Immature natural killer cell (primary cell): Measurements from ENCODE around the gene ARPP19. TPM values are rescaled to one million over a fixed set of nuclear protein-coding genes. Genes with fewer than 3 reads are reported as not detected.
"Not testable (repeated sequence)": the region's sequence is repeated elsewhere in the genome, so short reads cannot be mapped to it uniquely, and the experiment has no call there.

Source experiments
- DNase-seq, 3 donors: peaks; one replicate each; pipeline ENCODE4 v3.0.0; 2022; ENCODE audit warnings: mixed read lengths in 1 of 3
- H3K27ac Mint-ChIP-seq, 6 donors: one replicate each; pipeline ENCODE4 v1.8.0; 2020; ENCODE audit warnings: mixed read lengths in 6 of 6, mild to moderate bottlenecking in 5 of 6, inconsistent platforms in 4 of 6, moderate library complexity in 3 of 6
- H3K27me3 Mint-ChIP-seq, 3 donors: one replicate each; pipeline ENCODE4 v1.8.0; 2020 to 2021; ENCODE audit warnings: low read depth in 3 of 3, mild to moderate bottlenecking in 3 of 3, mixed read lengths in 3 of 3, moderate library complexity in 3 of 3, inconsistent platforms in 1 of 3
- H3K36me3 Mint-ChIP-seq, 3 donors: one replicate each; pipeline ENCODE4 v1.8.0; 2020; ENCODE audit warnings: mixed read lengths in 3 of 3, inconsistent platforms in 2 of 3, mild to moderate bottlenecking in 2 of 3
- H3K4me1 Mint-ChIP-seq, 2 donors: one replicate each; pipeline ENCODE4 v1.8.0; 2020; ENCODE audit warnings: inconsistent platforms in 2 of 2, mild to moderate bottlenecking in 2 of 2, mixed read lengths in 2 of 2, moderate library complexity in 1 of 2
- H3K4me3 Mint-ChIP-seq, 5 donors: one replicate each; pipeline ENCODE4 v1.8.0; 2020; ENCODE audit warnings: mild to moderate bottlenecking in 5 of 5, mixed read lengths in 5 of 5, inconsistent platforms in 3 of 5, moderate library complexity in 3 of 5
- H3K9me3 Mint-ChIP-seq, 6 donors: one replicate each; pipeline ENCODE4 v1.8.0; 2020; ENCODE audit warnings: mild to moderate bottlenecking in 6 of 6, mixed read lengths in 6 of 6, inconsistent platforms in 4 of 6, moderate library complexity in 3 of 6
- polyA plus RNA-seq, 3 donors: library from polyadenylated mRNA; unstranded; fragments of 300-500 nt; fragmentation: Illumina TruSeq; gene quantifications; one replicate each; pipeline ENCODE4 v1.2.3, GENCODE V29; 2021

ARPP19 gene
- 10 to 100 TPM; 62.9 to 88.5 (median 71.2) TPM for polyA plus RNA-seq

DNA sequence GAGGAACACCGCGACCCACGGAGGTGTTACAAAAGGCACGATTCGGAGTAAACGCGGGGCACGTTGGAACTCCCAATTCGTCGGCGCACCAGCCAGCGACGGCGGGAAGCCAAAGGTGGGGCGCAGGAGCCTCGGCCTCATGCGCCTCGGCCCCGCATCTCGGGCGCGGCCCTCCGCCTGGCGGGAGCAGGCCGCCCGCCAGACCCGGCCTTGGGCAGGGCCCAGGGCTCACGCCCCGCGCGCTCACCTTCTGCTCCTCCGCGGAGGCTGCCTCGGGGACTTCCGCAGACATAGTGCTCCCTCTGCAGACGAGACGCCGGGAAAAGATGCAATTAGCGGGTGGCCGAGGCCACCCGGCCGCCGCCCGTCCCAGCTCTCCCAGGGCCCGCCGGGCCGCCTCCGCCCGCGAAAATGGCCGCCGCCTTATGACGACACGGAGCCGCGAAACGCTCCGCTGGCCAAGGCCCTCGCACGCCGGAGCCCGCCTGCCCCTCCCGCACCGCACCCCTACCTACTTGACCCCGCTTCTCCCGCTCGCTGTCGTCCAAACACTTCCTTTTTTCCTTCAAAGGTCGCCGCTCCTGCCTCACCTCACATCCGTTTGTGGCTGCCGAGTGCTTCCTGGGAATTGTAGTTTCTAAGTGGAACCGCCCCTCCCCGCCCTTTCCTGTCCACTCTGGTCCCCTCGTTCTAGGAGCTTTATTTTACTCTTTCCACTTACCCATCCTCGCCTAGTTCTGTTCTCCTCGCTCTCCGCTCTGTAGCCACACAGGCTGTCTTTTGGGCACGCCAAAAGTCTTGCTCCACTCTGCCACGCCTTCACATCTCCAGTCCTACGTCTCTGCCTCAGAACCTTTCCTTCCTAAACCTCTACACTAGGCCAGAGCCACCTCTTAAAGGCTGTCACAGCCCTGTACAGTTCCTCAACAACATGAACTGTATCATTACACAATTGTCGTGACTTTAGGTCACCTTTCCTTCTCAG is at the start of gene ARPP19:
Gene ARPP19, minus strand, starts transcription at position 430 of the 985 bp plus-strand sequence. Its CDS starts 138 bp downstream, at position 292.
- H3K36me3 Mint-ChIP-seq, result peaks cover 0 to 3% (median 0%) of the 10 kb centered on the region in 3 donors
- H3K9me3 Mint-ChIP-seq, result no peaks in the 10 kb centered on the region
- peak; percentile 70 to 75 (median 72) for DNase-seq
- H3K4me1 Mint-ChIP-seq, result peaks cover 33 to 45% of the 10 kb centered on the region in 2 donors
- H3K27ac Mint-ChIP-seq, result peak within 1 kb of the TSS; percentile 98 to 100 (median 100)
- H3K4me3 Mint-ChIP-seq, result peak within 1 kb of the TSS; percentile 93 to 99 (median 99)
- peaks cover 4 to 15% (median 10%) of the 10 kb centered on the region in 3 donors for H3K27me3 Mint-ChIP-seq

GRCh38 chr15:52617026-52617425 is 48.2 kb upstream of the ARPP19 start:
- Mint-ChIP-seq H3K36me3 (peaks cover 4 to 5% (median 4%) of the 10 kb centered on the region in 3 donors), H3K4me1 (peaks cover 3 to 11% of the 10 kb centered on the region in 2 donors), H3K27ac (peak overlapping the region in 1 of 6 donors; percentile 29), H3K9me3 (no peaks in the 10 kb centered on the region), H3K27me3 (no peaks in the 10 kb centered on the region), H3K4me3 (no peak overlapping the region)
- DNase-seq, result no peak

DNA sequence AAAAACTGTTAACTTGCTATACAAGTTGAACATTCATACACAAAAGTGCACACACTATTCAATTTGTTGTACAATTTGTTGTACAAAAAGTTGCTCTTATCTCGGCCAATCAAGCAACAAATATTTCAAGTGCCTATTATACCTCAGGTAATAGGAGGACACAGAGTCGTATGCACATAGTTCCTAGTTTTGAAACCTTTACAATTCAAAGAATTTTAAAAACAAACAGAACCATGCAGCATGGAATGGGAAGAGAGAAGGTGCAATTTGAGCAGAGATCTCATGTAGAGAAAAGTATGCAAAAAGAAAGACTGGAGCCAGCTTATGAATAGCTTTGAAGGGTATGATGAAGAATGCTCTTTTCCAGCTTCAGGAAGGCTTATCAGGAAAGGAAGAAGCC is 46.5 kb upstream of the ARPP19 start:
- Mint-ChIP-seq H3K4me1 (peaks cover 3 to 8% of the 10 kb centered on the region in 2 donors), H3K4me3 (no peak overlapping the region), H3K9me3 (no peaks in the 10 kb centered on the region), H3K27me3 (no peaks in the 10 kb centered on the region), H3K27ac (peak overlapping the region in 1 of 6 donors; percentile 0), H3K36me3 (peaks cover 4 to 10% (median 9%) of the 10 kb centered on the region in 3 donors)
- DNase-seq, result no peak

DNA sequence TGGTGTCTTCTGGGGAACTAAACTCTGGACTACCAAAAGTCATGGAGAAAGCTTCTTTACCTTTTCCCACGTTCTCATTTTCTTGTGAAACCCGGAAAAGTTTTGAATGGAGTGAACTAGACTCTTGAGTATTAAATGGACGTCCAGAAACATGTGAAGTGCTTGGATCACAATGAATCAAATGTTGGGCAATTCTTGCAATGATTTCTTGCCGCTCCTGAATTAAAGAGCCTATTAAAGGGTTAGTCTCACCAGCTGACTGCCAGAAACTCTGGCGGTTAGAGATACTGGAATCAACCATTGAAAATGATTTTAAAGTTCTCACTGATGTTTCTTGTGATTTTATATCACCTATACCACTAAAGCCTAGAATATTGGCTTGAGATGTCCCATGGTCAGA is 40.8 kb upstream of the ARPP19 start:
- no peak overlapping the region for H3K27ac Mint-ChIP-seq
- H3K36me3 Mint-ChIP-seq, result peaks cover 10 to 31% (median 11%) of the 10 kb centered on the region in 3 donors
- no peaks in the 10 kb centered on the region for H3K9me3 Mint-ChIP-seq
- H3K4me3 Mint-ChIP-seq, result no peak overlapping the region
- no peak for DNase-seq
- no peaks in the 10 kb centered on the region for H3K4me1 Mint-ChIP-seq
- H3K27me3 Mint-ChIP-seq, result no peaks in the 10 kb centered on the region

DNA sequence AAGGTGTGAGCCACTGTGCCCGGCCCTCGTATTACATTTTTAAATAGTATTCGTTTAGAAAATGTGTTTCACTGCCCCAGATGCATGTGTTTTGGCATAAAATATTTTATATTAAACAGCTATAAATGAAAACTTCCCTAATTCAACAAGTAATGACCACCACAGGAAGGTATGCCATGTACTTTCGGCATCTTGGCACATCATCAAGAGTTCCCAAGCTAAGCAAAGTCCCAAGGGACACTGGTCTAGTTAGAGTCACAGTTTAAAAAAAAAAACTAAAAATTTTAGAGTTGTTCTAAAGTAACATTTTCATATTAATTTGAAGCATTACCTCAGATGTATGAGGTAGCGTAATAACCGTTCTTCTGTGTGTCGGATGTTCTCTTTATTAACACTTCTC is 15.6 kb upstream of the ARPP19 start:
- H3K4me1 Mint-ChIP-seq, result peaks cover 0 to 6% of the 10 kb centered on the region in 2 donors
- H3K36me3 Mint-ChIP-seq, result peaks cover 4 to 17% (median 8%) of the 10 kb centered on the region in 3 donors
- H3K9me3 Mint-ChIP-seq, result no peaks in the 10 kb centered on the region
- no peak overlapping the region for H3K27ac Mint-ChIP-seq
- no peaks in the 10 kb centered on the region for H3K27me3 Mint-ChIP-seq
- no peak for DNase-seq
- no peak overlapping the region for H3K4me3 Mint-ChIP-seq

GRCh38 chr15:52579852-52580251 is 11.0 kb upstream of the ARPP19 start:
- Mint-ChIP-seq H3K27me3 (no peaks in the 10 kb centered on the region), H3K4me3 (no peak overlapping the region), H3K27ac (no peak overlapping the region), H3K9me3 (no peaks in the 10 kb centered on the region), H3K4me1 (no peaks in the 10 kb centered on the region), H3K36me3 (peaks cover 10 to 11% (median 11%) of the 10 kb centered on the region in 3 donors)
- no peak for DNase-seq

- Mint-ChIP-seq H3K27me3 (no peaks in the 10 kb centered on the region), H3K9me3 (no peaks in the 10 kb centered on the region), H3K4me3 (no peak overlapping the region), H3K27ac (no peak overlapping the region), H3K4me1 (no peaks in the 10 kb centered on the region), H3K36me3 (peaks cover 6 to 13% (median 7%) of the 10 kb centered on the region in 3 donors)
- no peak for DNase-seq
Measured at GRCh38 chr15:52576692-52577091, 7.9 kb upstream of the ARPP19 start.

DNA sequence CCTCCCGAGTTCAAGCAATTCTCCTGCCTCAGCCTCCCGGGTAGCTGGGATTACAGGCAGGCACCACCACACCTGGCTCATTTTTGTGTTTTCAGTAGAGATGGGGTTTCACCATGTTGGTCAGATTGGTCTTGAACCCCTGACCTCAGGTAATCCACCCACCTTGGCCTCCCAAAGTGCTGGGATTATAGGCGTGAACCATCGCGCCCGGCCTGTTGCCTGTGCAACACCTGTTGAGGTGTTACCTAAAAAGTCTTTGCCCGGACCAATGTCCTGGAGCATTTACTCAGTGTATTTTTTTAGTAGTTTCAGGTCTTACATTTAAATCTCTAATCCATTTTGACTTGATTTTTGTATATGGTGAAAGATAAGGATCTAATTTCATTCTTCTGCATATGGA is 6.7 kb upstream of the ARPP19 start:
- DNase-seq, H3K27ac Mint-ChIP-seq, H3K9me3 Mint-ChIP-seq, H3K27me3 Mint-ChIP-seq, H3K4me3 Mint-ChIP-seq, H3K4me1 Mint-ChIP-seq: not testable (repeated sequence)
- peaks cover 6 to 13% (median 7%) of the 10 kb centered on the region in 3 donors for H3K36me3 Mint-ChIP-seq

DNA sequence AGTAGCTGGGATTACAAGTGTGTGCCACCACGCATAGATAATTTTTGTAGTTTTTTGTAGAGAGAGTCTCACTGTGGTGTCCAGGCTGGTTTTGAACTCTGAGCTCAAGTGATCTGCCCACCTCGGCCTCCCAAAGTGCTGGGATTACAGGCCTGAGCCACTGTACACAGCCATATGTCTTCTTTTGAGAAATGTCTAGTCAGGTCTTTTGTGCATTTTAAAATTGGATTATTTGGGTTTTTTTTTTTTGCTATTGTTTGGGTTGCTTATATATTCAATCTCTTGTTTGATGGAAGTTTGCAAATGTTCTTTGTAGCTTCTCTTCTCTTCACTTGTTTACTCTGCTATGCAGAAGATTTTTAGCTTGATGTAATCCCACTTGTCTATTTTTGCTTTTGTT is 6.2 kb upstream of the ARPP19 start:
- Mint-ChIP-seq H3K27me3 (no peaks in the 10 kb centered on the region), H3K36me3 (peaks cover 6 to 13% (median 7%) of the 10 kb centered on the region in 3 donors), H3K4me1 (no peaks in the 10 kb centered on the region), H3K9me3 (no peaks in the 10 kb centered on the region), H3K4me3 (no peak overlapping the region), H3K27ac (no peak overlapping the region)
- no peak for DNase-seq

GRCh38 chr15:52574623-52575022 is 5.8 kb upstream of the ARPP19 start:
- H3K4me1 Mint-ChIP-seq, H3K27ac Mint-ChIP-seq, H3K4me3 Mint-ChIP-seq, H3K27me3 Mint-ChIP-seq, DNase-seq, H3K9me3 Mint-ChIP-seq: not testable (repeated sequence)
- H3K36me3 Mint-ChIP-seq, result peaks cover 6 to 13% (median 7%) of the 10 kb centered on the region in 3 donors

- no peak for DNase-seq
- peaks cover 4 to 15% (median 10%) of the 10 kb centered on the region in 3 donors for H3K27me3 Mint-ChIP-seq
- H3K4me3 Mint-ChIP-seq, result peak overlapping the region; percentile 86 to 99 (median 96)
- peak overlapping the region; percentile 92 to 100 (median 98) for H3K27ac Mint-ChIP-seq
- no peaks in the 10 kb centered on the region for H3K9me3 Mint-ChIP-seq
- peaks cover 39 to 53% of the 10 kb centered on the region in 2 donors for H3K4me1 Mint-ChIP-seq
- no peaks in the 10 kb centered on the region for H3K36me3 Mint-ChIP-seq
Measured at GRCh38 chr15:52567871-52568600, 794 bp downstream of the ARPP19 start.

DNA sequence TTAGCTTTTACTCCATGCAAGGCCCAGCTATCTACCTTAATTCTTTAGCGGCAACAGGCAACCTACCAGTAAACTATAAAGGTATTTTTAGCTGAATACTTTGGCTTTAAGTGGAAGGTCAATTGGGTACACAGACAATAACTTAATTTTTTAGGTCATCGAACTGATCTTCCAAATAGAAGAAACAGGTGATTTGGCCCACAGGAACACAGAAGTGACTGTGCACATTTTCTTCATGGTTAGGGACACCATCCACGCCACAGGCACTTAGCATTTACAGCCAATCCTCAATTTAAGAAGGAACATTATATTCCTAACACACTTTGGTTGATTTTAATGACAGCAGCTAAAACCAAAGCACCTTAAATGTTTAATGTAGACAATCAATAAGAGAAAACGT is 1.9 kb downstream of the ARPP19 start:
- H3K4me1 Mint-ChIP-seq, result peaks cover 43 to 65% of the 10 kb centered on the region in 2 donors
- H3K36me3 Mint-ChIP-seq, result no peaks in the 10 kb centered on the region
- H3K27ac Mint-ChIP-seq, result peak overlapping the region in 3 of 6 donors; percentile 14 to 100 (median 32)
- H3K4me3 Mint-ChIP-seq, result peak overlapping the region; percentile 29 to 99 (median 93)
- DNase-seq, result no peak
- peaks cover 4 to 15% (median 10%) of the 10 kb centered on the region in 3 donors for H3K27me3 Mint-ChIP-seq
- no peaks in the 10 kb centered on the region for H3K9me3 Mint-ChIP-seq

GRCh38 chr15:52565417-52566358 is 3.1 kb downstream of the ARPP19 start:
- not testable (repeated sequence) for H3K4me3 Mint-ChIP-seq, H3K9me3 Mint-ChIP-seq, DNase-seq, H3K27ac Mint-ChIP-seq, H3K36me3 Mint-ChIP-seq
- Mint-ChIP-seq H3K4me1 (peaks cover 50 to 77% of the 10 kb centered on the region in 2 donors), H3K27me3 (peaks cover 4 to 16% (median 10%) of the 10 kb centered on the region in 3 donors)
